K562 (cell line): ENCODE measurements around the gene CSNK1A1. TPM values are rescaled to one million over a fixed set of nuclear protein-coding genes. Genes with fewer than 3 reads are reported as not detected.

Source experiments
- ARID1B ChIP-seq: fragments of 450-650 bp; IDR thresholded peaks from 2 replicates; pipeline ENCODE4 v1.6.1; 2016; ENCODE audit warnings: antibody characterized with exemption, mild to moderate bottlenecking, inconsistent platforms
- E2F4 ChIP-seq: sonication (generic); formaldehyde crosslinking; IDR thresholded peaks from 2 replicates; pipeline ENCODE4 v1.8.0; 2022; ENCODE audit warnings: mild to moderate bottlenecking, low read depth, missing genetic modification reagents
- EHMT2 ChIP-seq: fragments of 450-650 bp; IDR thresholded peaks from 2 replicates; pipeline ENCODE4 v1.6.1; 2018; ENCODE audit warnings: antibody characterized with exemption
- FOXK1 ChIP-seq: sonication (generic); formaldehyde crosslinking; IDR thresholded peaks from 2 replicates; pipeline ENCODE4 v1.8.0; 2022; ENCODE audit warnings: missing genetic modification reagents, mild to moderate bottlenecking, borderline replicate concordance
- MAFK ChIP-seq: IDR thresholded peaks from 2 replicates; pipeline ENCODE4 v1.6.1; 2011; ENCODE audit warnings: low read length, improper control_type of control experiment
- MAZ ChIP-seq, 2 experiments: fragments of 450-650 bp in 1 of 2; sonication (generic) in 1 of 2; formaldehyde crosslinking; IDR thresholded peaks in 1 of 2; conservative IDR thresholded peaks in 1 of 2; 2 replicates each; pipeline versions ENCODE4 v1.4.0 to v1.5.0; 2020; ENCODE audit warnings: mild to moderate bottlenecking in 1 of 2, missing genetic modification reagents in 1 of 2
- MCM3 ChIP-seq: fragments of 450-650 bp; IDR thresholded peaks from 2 replicates; pipeline ENCODE4 v1.6.1; 2016
- MTA2 ChIP-seq: fragments of 450-650 bp; IDR thresholded peaks from 2 replicates; pipeline ENCODE4 v1.6.1; 2016; ENCODE audit warnings: low read depth
- MTA3 ChIP-seq: fragments of 450-650 bp; formaldehyde crosslinking; IDR thresholded peaks from 2 replicates; pipeline ENCODE4 v1.6.1; 2017; ENCODE audit warnings: mild to moderate bottlenecking, borderline replicate concordance
- NEUROD1 ChIP-seq: fragments of 150-350 bp; IDR thresholded peaks from 2 replicates; pipeline ENCODE4 v1.6.1; 2014; ENCODE audit warnings: borderline replicate concordance, low read length, low read depth; ENCODE audit not compliant: partially characterized antibody
- NFRKB ChIP-seq: fragments of 450-650 bp; IDR thresholded peaks from 2 replicates; pipeline ENCODE4 v1.6.1; 2016; ENCODE audit warnings: low read depth
- PRPF4 ChIP-seq: fragments of 200-400 bp; formaldehyde crosslinking; IDR thresholded peaks from one replicate; pipeline ENCODE4 v1.6.1; 2017; ENCODE audit warnings: low read length, low read depth, mild to moderate bottlenecking; ENCODE audit not compliant: insufficient read depth, poor library complexity, severe bottlenecking
- RBBP5 ChIP-seq: fragments of 200-600 bp; sonication (generic); IDR thresholded peaks from 2 replicates; pipeline ENCODE4 v1.6.1; 2012; ENCODE audit warnings: borderline replicate concordance, mild to moderate bottlenecking, low read length, control low read depth, inconsistent platforms; ENCODE audit not compliant: insufficient read depth, poor library complexity, severe bottlenecking
- SFPQ ChIP-seq: fragments of 200-400 bp; formaldehyde crosslinking; IDR thresholded peaks from 2 replicates; pipeline ENCODE4 v1.6.1; 2017; ENCODE audit warnings: mild to moderate bottlenecking, low read depth, low read length, moderate library complexity
- SMARCC2 ChIP-seq: fragments of 450-650 bp; IDR thresholded peaks from 2 replicates; pipeline ENCODE4 v1.6.1; 2017; ENCODE audit warnings: antibody characterized with exemption, moderate library complexity, mild to moderate bottlenecking, low read depth
- TCF7L2 ChIP-seq: fragments of 150-350 bp; IDR thresholded peaks from 2 replicates; pipeline ENCODE4 v1.6.1; 2016; ENCODE audit warnings: low read depth, mild to moderate bottlenecking, low read length, moderate library complexity
- TEAD1 ChIP-seq, 2 experiments: fragments of 450-650 bp in 1 of 2; sonication (generic) in 1 of 2; formaldehyde crosslinking; IDR thresholded peaks; 2 replicates each; pipeline versions ENCODE4 v1.4.0 to v1.8.0; 2020 to 2022; ENCODE audit warnings: mild to moderate bottlenecking in 2 of 2, missing genetic modification reagents in 1 of 2
- ZFPM2 ChIP-seq: fragments of 250-450 bp; sonication (Bioruptor Pico); IDR thresholded peaks from 2 replicates; pipeline ENCODE4 v1.5.1; 2022; ENCODE audit warnings: mild to moderate bottlenecking
- ZNF140 ChIP-seq: fragments of 250-450 bp; sonication (Bioruptor Pico); IDR thresholded peaks from 2 replicates; pipeline ENCODE4 v1.8.0; 2021; ENCODE audit warnings: moderate library complexity, mild to moderate bottlenecking, inconsistent platforms
- ZNF277 ChIP-seq: fragments of 250-450 bp; sonication (Bioruptor Pico); IDR thresholded peaks from 2 replicates; pipeline ENCODE4 v1.8.0; 2022; ENCODE audit warnings: inconsistent platforms, mild to moderate bottlenecking, moderate library complexity, borderline replicate concordance
- ZNF282 ChIP-seq: sonication (generic); formaldehyde crosslinking; IDR thresholded peaks from 2 replicates; pipeline ENCODE4 v1.8.1; 2023; ENCODE audit warnings: missing genetic modification reagents
- ZNF449 ChIP-seq: fragments of 250-450 bp; sonication (Bioruptor Pico); IDR thresholded peaks from 2 replicates; pipeline ENCODE4 v1.8.0; 2022; ENCODE audit warnings: moderate library complexity, mild to moderate bottlenecking, inconsistent platforms
- polyA plus RNA-seq, 8 experiments: library from polyadenylated mRNA; depleted of rRNA in 4 of 8; stranded (reverse) in 5 of 8; unstranded in 3 of 8; fragments of >200 nt; fragmentation: Nextera tagmentation in 2 of 8; fragmentation: Illumina TruSeq in 1 of 8; extraction: Ambion mirVana in 2 of 8; extraction: Trizol in 1 of 8; gene quantifications; 2 replicates each; pipeline versions ENCODE4 v1.2.1 to v1.2.3, GENCODE V29; 2011 to 2014; ENCODE audit warnings: inconsistent platforms in 1 of 8, missing spikeins in 1 of 8
- total RNA-seq, 7 experiments: library from RNA; depleted of rRNA in 6 of 7; stranded (reverse); fragments of >200 nt in 6 of 7; fragmentation: Illumina TruSeq in 2 of 7; extraction: Trizol in 2 of 7; gene quantifications; 2 replicates each; pipeline versions ENCODE4 v1.2.1 to v1.2.3, GENCODE V29; 2011 to 2021; ENCODE audit warnings: low replicate concordance in 1 of 7

The CSNK1A1 gene
- total and polyA plus RNA-seq, 9 of the 15 experiments (the other 6 are each of a cell fraction or from before 2014, with no cell fraction given): 49.1 to 196 (median 154) TPM

- TF ChIP-seq RBBP5 (peak; percentile 95), ZFPM2 (CRISPR knock-in tag) (no peak), TEAD1 (CRISPR knock-in tag; IDR thresholded peaks at IDR 0.05) (peak; percentile 53 to 68; a peak in 3 of 4 replicates), FOXK1 (CRISPR knock-in tag) (peak; percentile 64; the same call in 1 of the 2 replicates), SMARCC2 (no peak), ZNF282 (CRISPR knock-in tag) (no peak), MCM3 (no peak), ARID1B (peak; percentile 54), MTA3 (peak; percentile 67; the same call in 1 of the 2 replicates), MAFK (peak; percentile 22; the same call in 1 of the 2 replicates), E2F4 (CRISPR knock-in tag) (no peak), PRPF4 (no peak), EHMT2 (no peak), NEUROD1 (peak; percentile 40), SFPQ (no peak), NFRKB (peak; percentile 95), MTA2 (no peak), ZNF277 (CRISPR knock-in tag) (no peak), ZNF449 (CRISPR knock-in tag) (no peak), MAZ (CRISPR knock-in tag; conservative IDR thresholded peaks at IDR 0.05 in 1 of 2, IDR thresholded peaks at IDR 0.05 in 1 of 2) (peak; percentile 79 to 88), TCF7L2 (peak; percentile 62), ZNF140 (no peak)
Observed at GRCh38 chr5:149551227-149552037, at the start of gene CSNK1A1 (continued).
